OCI-LY1 (cell line): ENCODE measurements around the gene WWOX.

Experiments
- H2AFZ ChIP-seq: fragments of 200-600 bp; sonication (generic), shearing (Covaris generic); 2 replicates; pipeline ENCODE4 v1.6.0; 2014; ENCODE audit warnings: antibody characterized with exemption, mild to moderate bottlenecking, low read length
- H3F3A ChIP-seq: fragments of 200-600 bp; sonication (generic), shearing (Covaris generic); 2 replicates; pipeline ENCODE4 v1.6.0; 2014; ENCODE audit warnings: mild to moderate bottlenecking, antibody characterized with exemption, low read length, moderate library complexity; ENCODE audit not compliant: insufficient read depth
- H3K27ac ChIP-seq: fragments of 200-600 bp; sonication (generic); 2 replicates; pipeline ENCODE4 v1.5.1; 2014; ENCODE audit warnings: low read length, mixed run types, mild to moderate bottlenecking, low read depth; ENCODE audit not compliant: poor library complexity, severe bottlenecking
- H3K27me3 ChIP-seq: fragments of 200-600 bp; sonication (generic); 2 replicates; pipeline ENCODE4 v1.6.0; 2014; ENCODE audit warnings: antibody characterized with exemption, mild to moderate bottlenecking, low read length, moderate library complexity; ENCODE audit not compliant: insufficient read depth
- H3K36me3 ChIP-seq: fragments of 200-600 bp; sonication (generic); 2 replicates; pipeline ENCODE4 v1.6.1; 2014; ENCODE audit warnings: mild to moderate bottlenecking, antibody characterized with exemption, low read length, moderate library complexity, mixed read lengths; ENCODE audit not compliant: insufficient read depth
- H3K4me1 ChIP-seq: fragments of 200-600 bp; sonication (generic); 2 replicates; pipeline ENCODE4 v1.5.1; 2014; ENCODE audit warnings: mild to moderate bottlenecking, low read length, moderate library complexity; ENCODE audit not compliant: insufficient read depth, severe bottlenecking
- H3K4me2 ChIP-seq: fragments of 200-600 bp; sonication (generic), shearing (Covaris generic); 2 replicates; pipeline ENCODE4 v1.6.1; 2014; ENCODE audit warnings: low read length
- H3K4me3 ChIP-seq: fragments of 200-600 bp; sonication (generic); 2 replicates; pipeline ENCODE4 v1.5.1; 2014; ENCODE audit warnings: low read length, low read depth, mild to moderate bottlenecking, mixed read lengths; ENCODE audit not compliant: poor library complexity, severe bottlenecking
- H3K79me2 ChIP-seq: fragments of 200-600 bp; shearing (Covaris generic); 2 replicates; pipeline ENCODE4 v1.6.1; 2016; ENCODE audit warnings: mixed run types, low read length, mixed read lengths; ENCODE audit not compliant: insufficient read depth
- H3K9ac ChIP-seq: fragments of 200-600 bp; sonication (generic), shearing (Covaris generic); 2 replicates; pipeline ENCODE4 v1.6.1; 2014; ENCODE audit warnings: mild to moderate bottlenecking, low read length, mixed read lengths
- H3K9me2 ChIP-seq: fragments of 200-600 bp; sonication (generic), shearing (Covaris generic); 2 replicates; pipeline ENCODE4 v1.6.1; 2014; ENCODE audit warnings: low read depth, mild to moderate bottlenecking, low read length, mixed read lengths
- H3K9me3 ChIP-seq: fragments of 200-600 bp; shearing (Covaris generic); 2 replicates; pipeline ENCODE4 v1.6.1; 2014; ENCODE audit warnings: low read length, mixed read lengths
- H4K20me1 ChIP-seq: fragments of 200-600 bp; sonication (generic), shearing (Covaris generic); 2 replicates; pipeline ENCODE4 v1.6.0; 2016; ENCODE audit warnings: mild to moderate bottlenecking, low read length; ENCODE audit not compliant: insufficient read depth
- CTCF ChIP-seq: fragments of 200-600 bp; sonication (generic), shearing (Covaris generic); IDR thresholded peaks from 2 replicates; pipeline ENCODE4 v1.5.1; 2017; ENCODE audit warnings: mild to moderate bottlenecking, antibody characterized with exemption, low read length, moderate library complexity, mixed read lengths
- EZH2 ChIP-seq: fragments of 200-600 bp; sonication (generic), shearing (Covaris generic); IDR thresholded peaks from 2 replicates; pipeline ENCODE4 v1.8.0; 2017; ENCODE audit warnings: borderline replicate concordance, mixed run types, mild to moderate bottlenecking, antibody characterized with exemption, low read length, moderate library complexity, mixed read lengths

The WWOX gene

GRCh38 chr16:79093554-79093967 lies 994.1 kb downstream of the WWOX start:
- Histone ChIP-seq H3K9ac (no peak overlapping the region), H3K79me2 (no peaks in the 10 kb centered on the region), H3K9me2 (no peaks in the 10 kb centered on the region), H3F3A (no peaks in the 10 kb centered on the region), H3K36me3 (no peaks in the 10 kb centered on the region), H3K27ac (no peak overlapping the region), H3K4me2 (no peak overlapping the region), H3K4me1 (no peaks in the 10 kb centered on the region), H3K9me3 (no peaks in the 10 kb centered on the region), H3K27me3 (no peaks in the 10 kb centered on the region), H4K20me1 (no peaks in the 10 kb centered on the region), H2AFZ (no peak overlapping the region), H3K4me3 (no peak overlapping the region)
- TF ChIP-seq CTCF, result no peak
- TF ChIP-seq EZH2, result no peak

GRCh38 chr16:79096246-79096645 lies 996.8 kb downstream of the WWOX start:
- Histone ChIP-seq H3K4me1 (no peaks in the 10 kb centered on the region), H3K9ac (no peak overlapping the region), H3F3A (no peaks in the 10 kb centered on the region), H3K36me3 (no peaks in the 10 kb centered on the region), H3K4me3 (no peak overlapping the region), H3K9me2 (no peaks in the 10 kb centered on the region), H2AFZ (no peak overlapping the region), H3K27ac (no peak overlapping the region), H4K20me1 (no peaks in the 10 kb centered on the region), H3K27me3 (no peaks in the 10 kb centered on the region), H3K4me2 (no peak overlapping the region), H3K9me3 (no peaks in the 10 kb centered on the region), H3K79me2 (no peaks in the 10 kb centered on the region)
- TF ChIP-seq CTCF, result no peak
- TF ChIP-seq EZH2, result no peak

- Histone ChIP-seq H3K79me2 (no peaks in the 10 kb centered on the region), H3K9me2 (no peaks in the 10 kb centered on the region), H3K27me3 (no peaks in the 10 kb centered on the region), H3K9me3 (no peaks in the 10 kb centered on the region), H4K20me1 (no peaks in the 10 kb centered on the region), H3F3A (no peaks in the 10 kb centered on the region), H3K4me1 (no peaks in the 10 kb centered on the region), H3K4me3 (no peak overlapping the region), H3K27ac (no peak overlapping the region), H2AFZ (no peak overlapping the region), H3K36me3 (no peaks in the 10 kb centered on the region), H3K4me2 (no peak overlapping the region), H3K9ac (no peak overlapping the region)
- no peak for TF ChIP-seq CTCF
- TF ChIP-seq EZH2, result no peak
Measured at GRCh38 chr16:79097166-79097565, 997.7 kb downstream of the WWOX start.
